HEK293 (cell line): ENCODE measurements around the gene CHD2.

Source experiments
- CTCF ChIA-PET: fragments of 350-600 bp; formaldehyde crosslinking; extraction: SDS; loops from one replicate; lab custom pipeline; 2021; ENCODE audit warnings: antibody characterized with exemption; lab: Yijun Ruan, JAX
- POLR2A ChIA-PET: fragments of 300-600 bp; formaldehyde crosslinking; extraction: SDS; loops from one replicate; lab custom pipeline; 2020; ENCODE audit warnings: antibody characterized with exemption, inconsistent platforms; lab: Yijun Ruan, JAX
- H3K27ac ChIP-seq: fragments of 200-500 bp; sonication (Bioruptor generic); 2 replicates; pipeline ENCODE4 v1.5.1; 2014; ENCODE audit warnings: low read depth, low read length, control low read depth, inconsistent platforms; ENCODE audit errors: extremely low read depth
- H3K36me3 ChIP-seq, 2 experiments: fragments of 200-500 bp in 1 of 2; sonication (Bioruptor generic) in 1 of 2; 1 replicate in 1 of 2; 2 replicates in 1 of 2; pipeline ENCODE4 v1.5.1; 2014 to 2017; ENCODE audit warnings: inconsistent platforms in 2 of 2, low read length in 2 of 2; ENCODE audit not compliant: control insufficient read depth in 2 of 2, insufficient read depth in 1 of 2
- H3K4me1 ChIP-seq: fragments of 200-500 bp; sonication (Bioruptor generic); 2 replicates; pipeline ENCODE4 v1.5.1; 2014; ENCODE audit warnings: mild to moderate bottlenecking, low read length, inconsistent platforms; ENCODE audit not compliant: control insufficient read depth, insufficient read depth
- H3K4me3 ChIP-seq: 2 replicates; pipeline ENCODE4 v1.5.1; 2011; ENCODE audit warnings: low read depth, mild to moderate bottlenecking, control low read depth, low read length, moderate library complexity
- H3K9me3 ChIP-seq: fragments of 200-500 bp; sonication (Bioruptor generic); 2 replicates; pipeline ENCODE4 v1.5.1; 2014; ENCODE audit warnings: low read depth, low read length, inconsistent platforms; ENCODE audit not compliant: control insufficient read depth, insufficient read depth
- EGR2 ChIP-seq: fragments of 450-650 bp; formaldehyde crosslinking; IDR thresholded peaks from 2 replicates; pipeline ENCODE4 v1.5.1; 2016; ENCODE audit warnings: low read depth, missing biosample characterization, missing genetic modification characterization
- GLI2 ChIP-seq: fragments of 450-650 bp; formaldehyde crosslinking; IDR thresholded peaks from 2 replicates; pipeline ENCODE4; 2017; ENCODE audit warnings: missing biosample characterization, missing genetic modification characterization, low read depth, borderline replicate concordance
- GLIS2 ChIP-seq: fragments of 450-650 bp; formaldehyde crosslinking; IDR thresholded peaks from 2 replicates; pipeline ENCODE4 v1.5.1; 2016; ENCODE audit warnings: missing biosample characterization, missing genetic modification characterization
- IKZF3 ChIP-seq: fragments of 450-650 bp; IDR thresholded peaks from 2 replicates; pipeline ENCODE4 v1.5.0; 2018; ENCODE audit warnings: missing biosample characterization, mild to moderate bottlenecking, missing genetic modification characterization, moderate library complexity
- SETDB1 ChIP-seq: IDR thresholded peaks from one replicate; pipeline ENCODE4 v1.6.1; 2017; ENCODE audit warnings: mild to moderate bottlenecking, low read length, moderate library complexity, mixed read lengths; ENCODE audit not compliant: insufficient read length
- SP2 ChIP-seq: fragments of 450-650 bp; formaldehyde crosslinking; IDR thresholded peaks from 2 replicates; pipeline ENCODE4 v1.5.1; 2016; ENCODE audit warnings: missing biosample characterization, missing genetic modification characterization
- SP7 ChIP-seq: fragments of 450-650 bp; formaldehyde crosslinking; IDR thresholded peaks from 2 replicates; pipeline ENCODE4 v1.5.1; 2016; ENCODE audit warnings: missing biosample characterization, missing genetic modification characterization
- TCF7L2 ChIP-seq: IDR thresholded peaks from 2 replicates; pipeline ENCODE4 v1.6.1; 2011; ENCODE audit warnings: low read depth, mild to moderate bottlenecking, inconsistent platforms, low read length, moderate library complexity, borderline replicate concordance
- TRIM28 ChIP-seq: IDR thresholded peaks from 2 replicates; pipeline ENCODE4 v1.6.1; 2011; ENCODE audit warnings: low read length, control low read depth, borderline replicate concordance
- YY1 ChIP-seq: fragments of 450-650 bp; formaldehyde crosslinking; IDR thresholded peaks from 2 replicates; pipeline ENCODE4 v1.5.1; 2018; ENCODE audit warnings: missing biosample characterization, missing genetic modification characterization
- ZBTB8A ChIP-seq: fragments of 450-650 bp; formaldehyde crosslinking; IDR thresholded peaks from 2 replicates; pipeline ENCODE4 v1.5.1; 2016; ENCODE audit warnings: missing biosample characterization, missing genetic modification characterization
- ZEB2 ChIP-seq: fragments of 450-650 bp; formaldehyde crosslinking; IDR thresholded peaks from 2 replicates; pipeline ENCODE4 v1.5.1; 2016; ENCODE audit warnings: missing biosample characterization, missing genetic modification characterization
- ZNF114 ChIP-seq: fragments of 450-650 bp; formaldehyde crosslinking; IDR thresholded peaks from 2 replicates; pipeline ENCODE4 v1.5.0; 2017; ENCODE audit warnings: missing biosample characterization, missing genetic modification characterization
- ZNF138 ChIP-seq: fragments of 450-650 bp; formaldehyde crosslinking; IDR thresholded peaks from 2 replicates; pipeline ENCODE4 v1.5.1; 2016; ENCODE audit warnings: missing biosample characterization, missing genetic modification characterization, borderline replicate concordance
- ZNF157 ChIP-seq: fragments of 450-650 bp; formaldehyde crosslinking; IDR thresholded peaks from 2 replicates; pipeline ENCODE4 v1.5.1; 2016; ENCODE audit warnings: missing biosample characterization, missing genetic modification characterization
- ZNF23 ChIP-seq: fragments of 450-650 bp; formaldehyde crosslinking; IDR thresholded peaks from 2 replicates; pipeline ENCODE4 v1.5.1; 2016; ENCODE audit warnings: missing biosample characterization, missing genetic modification characterization, borderline replicate concordance
- ZNF274 ChIP-seq, 2 experiments: fragments of 200-500 bp in 1 of 2; fragments of 450-650 bp in 1 of 2; sonication (Bioruptor generic) in 1 of 2; formaldehyde crosslinking in 1 of 2; IDR thresholded peaks; 2 replicates each; pipeline versions ENCODE4 v1.5.1 to v1.6.1; 2014 to 2016; ENCODE audit warnings: borderline replicate concordance in 1 of 2, inconsistent platforms in 1 of 2, low read length in 1 of 2, missing biosample characterization in 1 of 2, missing genetic modification characterization in 1 of 2
- ZNF335 ChIP-seq: fragments of 450-650 bp; formaldehyde crosslinking; conservative IDR thresholded peaks from 2 replicates; pipeline ENCODE4 v1.5.1; 2016; ENCODE audit warnings: missing biosample characterization, missing genetic modification characterization
- ZNF394 ChIP-seq: fragments of 450-650 bp; formaldehyde crosslinking; IDR thresholded peaks from 2 replicates; pipeline ENCODE4 v1.5.1; 2016; ENCODE audit warnings: missing biosample characterization, missing genetic modification characterization, mild to moderate bottlenecking, moderate library complexity, borderline replicate concordance
- ZNF548 ChIP-seq: fragments of 450-650 bp; formaldehyde crosslinking; IDR thresholded peaks from 2 replicates; pipeline ENCODE4 v1.5.1; 2016; ENCODE audit warnings: missing biosample characterization, missing genetic modification characterization
- ZNF600 ChIP-seq: fragments of 450-650 bp; formaldehyde crosslinking; IDR thresholded peaks from 2 replicates; pipeline ENCODE4 v1.5.1; 2016; ENCODE audit warnings: missing biosample characterization, missing genetic modification characterization
- ZNF654 ChIP-seq: fragments of 450-650 bp; formaldehyde crosslinking; IDR thresholded peaks from 2 replicates; pipeline ENCODE4 v1.5.1; 2016; ENCODE audit warnings: low read depth, missing biosample characterization, missing genetic modification characterization
- ZNF658 ChIP-seq: fragments of 450-650 bp; formaldehyde crosslinking; IDR thresholded peaks from 2 replicates; pipeline ENCODE4; 2016; ENCODE audit warnings: missing biosample characterization, missing genetic modification characterization
- ZNF791 ChIP-seq: fragments of 450-650 bp; formaldehyde crosslinking; IDR thresholded peaks from 2 replicates; pipeline ENCODE4 v1.5.1; 2016; ENCODE audit warnings: missing biosample characterization, missing genetic modification characterization
- ZSCAN30 ChIP-seq: fragments of 450-650 bp; IDR thresholded peaks from 2 replicates; pipeline ENCODE4 v1.5.1; 2018; ENCODE audit warnings: missing biosample characterization, mild to moderate bottlenecking, missing genetic modification characterization, moderate library complexity
- TF ChIP-seq, protein P1 (sequence below): fragments of 450-650 bp; formaldehyde crosslinking; IDR thresholded peaks from 2 replicates; pipeline ENCODE4; 2016; ENCODE audit warnings: missing biosample characterization, missing genetic modification characterization
- TF ChIP-seq, protein P2 (sequence below): fragments of 450-650 bp; formaldehyde crosslinking; IDR thresholded peaks from 2 replicates; pipeline ENCODE4 v1.5.1; 2016; ENCODE audit warnings: missing biosample characterization, missing genetic modification characterization
- TF ChIP-seq, protein P3 (sequence below): fragments of 450-650 bp; formaldehyde crosslinking; IDR thresholded peaks from 2 replicates; pipeline ENCODE4 v1.5.0; 2017; ENCODE audit warnings: missing biosample characterization, missing genetic modification characterization, borderline replicate concordance
- TF ChIP-seq, protein P4 (sequence below): fragments of 450-650 bp; formaldehyde crosslinking; IDR thresholded peaks from 2 replicates; pipeline ENCODE4 v1.5.1; 2016; ENCODE audit warnings: missing biosample characterization, missing genetic modification characterization

Gene CHD2

DNA sequence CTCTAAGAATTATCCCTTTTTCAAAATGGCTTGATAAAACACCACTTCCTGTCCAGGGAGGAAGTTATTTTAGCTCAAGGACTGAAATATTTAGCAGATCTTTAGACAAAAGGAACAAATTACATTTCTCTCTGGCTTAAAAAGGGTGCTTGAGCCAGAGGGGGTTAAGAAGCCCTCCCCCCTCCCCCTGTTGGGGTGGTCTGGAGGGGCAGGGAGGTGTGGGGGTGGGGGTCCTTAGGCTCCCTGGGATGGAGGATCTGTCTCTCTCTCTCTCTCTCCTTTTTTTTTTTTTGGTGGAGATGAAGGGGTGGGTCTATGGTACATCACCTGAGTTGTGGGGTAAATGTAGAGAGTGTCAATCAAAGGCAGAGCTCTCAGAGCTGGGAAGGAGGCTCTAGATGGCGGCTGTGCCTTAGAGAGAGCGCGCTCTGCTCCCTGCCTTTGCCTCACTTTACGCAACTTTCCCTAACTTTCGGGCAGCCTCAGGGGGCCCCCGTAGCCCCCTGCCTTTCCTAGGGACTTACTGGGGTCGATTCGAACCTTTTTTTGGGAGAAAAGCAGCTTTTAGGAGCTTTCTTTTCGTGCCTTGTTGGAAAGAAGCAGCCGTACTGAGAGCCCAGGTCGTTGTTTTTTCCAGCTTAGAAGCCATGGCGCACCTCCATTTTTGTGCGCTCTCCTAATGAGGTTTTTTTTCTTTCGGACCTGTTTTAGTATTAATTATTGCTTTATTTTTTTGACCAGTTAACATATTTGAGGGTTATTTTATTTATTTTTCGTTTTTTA is at the start of gene CHD2:
CHD2 (plus strand) TSS at position 377 of the 783 bp plus-strand sequence. CDS start 914 bp downstream, outside the sequence.
- H3K27ac ChIP-seq, result peak within 1 kb of the TSS; percentile 95
- CTCF ChIA-PET, result interaction anchor here (0.6 to 2.4 kb wide), 15 partner anchors 11 to 106 kb away, joined by 3 to 24 read pairs (median 5); no protein-coding TSS in a partner anchor
- H3K4me3 ChIP-seq, result peak within 1 kb of the TSS; percentile 82
- POLR2A ChIA-PET, result interaction anchor here (0.6 to 6.6 kb wide), 22 partner anchors 8 to 103 kb away, joined by 3 to 226 read pairs (median 4); no protein-coding TSS in a partner anchor
- peaks cover 13% of the 10 kb centered on the region for H3K4me1 ChIP-seq
- no peaks in the 10 kb centered on the region for H3K9me3 ChIP-seq
- H3K36me3 ChIP-seq, result peaks cover 33 to 37% of the 10 kb centered on the region in 2 experiments; a peak in 2 of 3 replicates
- TF ChIP-seq EGR2, result no peak
- TF ChIP-seq, protein P1, sequence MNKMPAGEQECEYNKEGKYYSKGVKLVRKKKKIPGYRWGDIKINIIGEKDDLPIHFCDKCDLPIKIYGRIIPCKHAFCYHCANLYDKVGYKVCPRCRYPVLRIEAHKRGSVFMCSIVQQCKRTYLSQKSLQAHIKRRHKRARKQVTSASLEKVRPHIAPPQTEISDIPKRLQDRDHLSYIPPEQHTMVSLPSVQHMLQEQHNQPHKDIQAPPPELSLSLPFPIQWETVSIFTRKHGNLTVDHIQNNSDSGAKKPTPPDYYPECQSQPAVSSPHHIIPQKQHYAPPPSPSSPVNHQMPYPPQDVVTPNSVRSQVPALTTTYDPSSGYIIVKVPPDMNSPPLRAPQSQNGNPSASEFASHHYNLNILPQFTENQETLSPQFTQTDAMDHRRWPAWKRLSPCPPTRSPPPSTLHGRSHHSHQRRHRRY (tag by site-specific recombination), result no peak
- TF ChIP-seq ZNF548 (tag by site-specific recombination), result no peak
- no peak for TF ChIP-seq ZNF23
- no peak for TF ChIP-seq ZNF274 (IDR thresholded peaks at IDR 0.05; ENCODE audit: low read length)
- no peak for TF ChIP-seq ZNF274 (tag by site-specific recombination; IDR thresholded peaks at IDR 0.05; ENCODE audit: borderline replicate concordance)
- peak; percentile 73; the same call in 1 of the 2 replicates for TF ChIP-seq IKZF3 (tag by site-specific recombination)
- TF ChIP-seq ZEB2 (tag by site-specific recombination), result peak; percentile 90
- peak; percentile 73 for TF ChIP-seq ZSCAN30 (tag by site-specific recombination)
- TF ChIP-seq SETDB1, result peak; percentile 33
- TF ChIP-seq ZNF394, result no peak
- no peak for TF ChIP-seq ZNF114 (tag by site-specific recombination)
- no peak for TF ChIP-seq TCF7L2
- TF ChIP-seq GLI2 (tag by site-specific recombination), result no peak
- peak; percentile 95 for TF ChIP-seq GLIS2 (tag by site-specific recombination)
- no peak for TF ChIP-seq ZNF157 (tag by site-specific recombination)
- peak; percentile 79 for TF ChIP-seq SP2 (tag by site-specific recombination)
- TF ChIP-seq ZNF335 (tag by site-specific recombination), result peak; percentile 47
- peak; percentile 63 for TF ChIP-seq ZNF600 (tag by site-specific recombination)
- TF ChIP-seq, protein P2, sequence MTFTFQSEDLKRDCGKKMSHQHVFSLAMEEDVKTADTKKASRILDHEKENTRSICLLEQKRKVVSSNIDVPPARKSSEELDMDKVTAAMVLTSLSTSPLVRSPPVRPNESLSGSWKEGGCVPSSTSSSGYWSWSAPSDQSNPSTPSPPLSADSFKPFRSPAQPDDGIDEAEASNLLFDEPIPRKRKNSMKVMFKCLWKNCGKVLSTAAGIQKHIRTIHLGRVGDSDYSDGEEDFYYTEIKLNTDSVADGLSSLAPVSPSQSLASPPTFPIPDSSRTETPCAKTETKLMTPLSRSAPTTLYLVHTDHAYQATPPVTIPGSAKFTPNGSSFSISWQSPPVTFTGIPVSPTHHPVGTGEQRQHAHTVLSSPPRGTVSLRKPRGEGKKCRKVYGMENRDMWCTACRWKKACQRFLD, result no peak
- no peak for TF ChIP-seq ZNF658
- TF ChIP-seq ZNF654 (tag by site-specific recombination), result no peak
- TF ChIP-seq ZNF138, result no peak
- TF ChIP-seq YY1 (tag by site-specific recombination), result peak; percentile 79
- TF ChIP-seq, protein P3, sequence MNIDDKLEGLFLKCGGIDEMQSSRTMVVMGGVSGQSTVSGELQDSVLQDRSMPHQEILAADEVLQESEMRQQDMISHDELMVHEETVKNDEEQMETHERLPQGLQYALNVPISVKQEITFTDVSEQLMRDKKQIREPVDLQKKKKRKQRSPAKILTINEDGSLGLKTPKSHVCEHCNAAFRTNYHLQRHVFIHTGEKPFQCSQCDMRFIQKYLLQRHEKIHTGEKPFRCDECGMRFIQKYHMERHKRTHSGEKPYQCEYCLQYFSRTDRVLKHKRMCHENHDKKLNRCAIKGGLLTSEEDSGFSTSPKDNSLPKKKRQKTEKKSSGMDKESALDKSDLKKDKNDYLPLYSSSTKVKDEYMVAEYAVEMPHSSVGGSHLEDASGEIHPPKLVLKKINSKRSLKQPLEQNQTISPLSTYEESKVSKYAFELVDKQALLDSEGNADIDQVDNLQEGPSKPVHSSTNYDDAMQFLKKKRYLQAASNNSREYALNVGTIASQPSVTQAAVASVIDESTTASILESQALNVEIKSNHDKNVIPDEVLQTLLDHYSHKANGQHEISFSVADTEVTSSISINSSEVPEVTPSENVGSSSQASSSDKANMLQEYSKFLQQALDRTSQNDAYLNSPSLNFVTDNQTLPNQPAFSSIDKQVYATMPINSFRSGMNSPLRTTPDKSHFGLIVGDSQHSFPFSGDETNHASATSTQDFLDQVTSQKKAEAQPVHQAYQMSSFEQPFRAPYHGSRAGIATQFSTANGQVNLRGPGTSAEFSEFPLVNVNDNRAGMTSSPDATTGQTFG (tag by site-specific recombination), result no peak
- peak; percentile 68 for TF ChIP-seq SP7
- TF ChIP-seq ZBTB8A, result 0 out of 2 replicates have a peak, but pooled peaks have one; percentile 24
- no peak for TF ChIP-seq ZNF791 (tag by site-specific recombination)
- TF ChIP-seq, protein P4, sequence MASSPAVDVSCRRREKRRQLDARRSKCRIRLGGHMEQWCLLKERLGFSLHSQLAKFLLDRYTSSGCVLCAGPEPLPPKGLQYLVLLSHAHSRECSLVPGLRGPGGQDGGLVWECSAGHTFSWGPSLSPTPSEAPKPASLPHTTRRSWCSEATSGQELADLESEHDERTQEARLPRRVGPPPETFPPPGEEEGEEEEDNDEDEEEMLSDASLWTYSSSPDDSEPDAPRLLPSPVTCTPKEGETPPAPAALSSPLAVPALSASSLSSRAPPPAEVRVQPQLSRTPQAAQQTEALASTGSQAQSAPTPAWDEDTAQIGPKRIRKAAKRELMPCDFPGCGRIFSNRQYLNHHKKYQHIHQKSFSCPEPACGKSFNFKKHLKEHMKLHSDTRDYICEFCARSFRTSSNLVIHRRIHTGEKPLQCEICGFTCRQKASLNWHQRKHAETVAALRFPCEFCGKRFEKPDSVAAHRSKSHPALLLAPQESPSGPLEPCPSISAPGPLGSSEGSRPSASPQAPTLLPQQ, result peak; percentile 44; the same call in 1 of the 2 replicates
- no peak for TF ChIP-seq TRIM28
